ENCODE measurements around the gene C8A. TPM values are rescaled to one million over a fixed set of nuclear protein-coding genes. Genes with fewer than 3 reads are reported as not detected.

The C8A gene
- total RNA-seq, 1 donor from 2014 or later, result not detected

DNA sequence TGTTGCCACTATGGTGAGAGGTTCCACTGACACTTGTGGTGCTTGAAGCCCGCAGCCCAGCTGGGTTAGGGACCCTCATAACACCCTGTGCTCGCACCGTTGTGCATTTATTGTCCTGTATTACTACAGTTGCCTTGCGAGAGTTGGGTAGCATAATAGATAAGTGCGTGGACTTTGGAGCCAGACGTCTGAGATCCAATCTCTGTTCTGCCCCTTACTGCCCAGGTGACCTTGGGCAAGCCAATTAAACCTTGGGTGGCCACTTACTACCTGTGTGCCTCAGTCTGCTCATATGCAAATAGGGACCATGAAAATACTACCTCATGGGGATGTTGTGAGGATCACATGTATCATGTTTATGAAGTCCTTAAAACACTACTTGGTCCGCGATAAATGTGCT lies 97.9 kb downstream of the C8A start:
- DNase-seq, result no peak
- no peak for ATAC-seq
- intact Hi-C loops (cut with micrococcal nuclease), result no loop called here

DNA sequence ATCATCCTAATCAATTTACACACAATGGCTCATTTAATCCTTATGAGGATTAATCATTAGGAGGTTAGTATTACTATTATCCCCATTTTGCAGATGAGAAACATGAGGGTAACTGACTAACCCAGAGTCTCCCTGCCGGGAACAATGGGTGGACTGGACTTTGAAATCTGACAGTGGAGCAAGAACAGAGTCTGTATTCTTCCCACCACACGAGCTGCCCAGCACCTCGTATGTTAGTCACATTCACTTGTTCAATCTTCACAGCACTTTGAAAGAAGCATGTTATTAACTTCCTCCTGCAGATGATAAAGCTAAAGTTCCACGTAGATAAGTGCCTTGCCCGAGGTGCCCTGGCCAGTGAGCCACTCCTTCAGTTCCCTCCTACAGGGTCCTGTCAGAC lies 98.8 kb downstream of the C8A start:
- no peak for ATAC-seq
- DNase-seq, result no peak
- intact Hi-C loops (cut with micrococcal nuclease), result no loop called here

DNA sequence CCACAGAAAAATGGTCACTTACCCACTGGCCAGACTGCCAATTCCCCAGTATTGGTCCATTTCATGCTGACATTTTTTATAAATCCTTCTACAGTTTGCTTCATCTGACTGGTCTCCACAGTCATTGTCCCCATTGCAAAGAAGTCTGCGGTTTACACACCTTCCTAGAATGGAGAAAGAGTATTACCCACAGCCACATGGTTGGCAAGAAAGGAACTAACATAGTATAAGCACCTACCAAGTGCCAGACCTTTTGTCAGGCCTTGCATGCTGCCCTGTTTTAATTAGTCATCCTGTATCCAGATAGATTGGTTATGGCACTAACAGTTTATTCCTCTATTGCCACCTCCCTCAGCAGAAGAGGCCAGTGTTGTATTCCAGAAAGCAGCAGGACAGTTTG lies 100.1 kb downstream of the C8A start:
- ATAC-seq, result no peak
- intact Hi-C loops (cut with micrococcal nuclease), result no loop called here
- no peak for DNase-seq

DNA sequence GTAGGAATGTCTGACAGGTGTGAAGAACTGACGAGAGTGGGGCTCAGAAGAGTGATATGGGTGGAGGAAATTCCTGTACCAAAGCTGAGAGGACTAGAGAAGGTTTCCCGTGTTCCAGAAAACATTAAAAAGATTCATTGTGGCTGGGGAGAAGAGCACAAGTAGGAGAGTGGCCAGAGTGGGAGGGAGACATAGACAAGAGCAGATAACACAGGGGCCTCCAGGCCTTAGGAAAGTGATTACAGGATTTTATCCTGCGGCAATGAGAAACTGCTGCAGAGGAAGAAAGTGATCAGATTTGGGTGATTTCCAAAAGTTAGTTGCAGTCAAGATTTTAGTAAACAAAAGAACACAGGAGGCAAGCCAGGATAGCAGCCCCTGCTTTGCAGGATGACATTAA lies 103.3 kb downstream of the C8A start:
- ATAC-seq, result no peak
- no peak for DNase-seq
- intact Hi-C loops (cut with micrococcal nuclease), result no loop called here

DNA sequence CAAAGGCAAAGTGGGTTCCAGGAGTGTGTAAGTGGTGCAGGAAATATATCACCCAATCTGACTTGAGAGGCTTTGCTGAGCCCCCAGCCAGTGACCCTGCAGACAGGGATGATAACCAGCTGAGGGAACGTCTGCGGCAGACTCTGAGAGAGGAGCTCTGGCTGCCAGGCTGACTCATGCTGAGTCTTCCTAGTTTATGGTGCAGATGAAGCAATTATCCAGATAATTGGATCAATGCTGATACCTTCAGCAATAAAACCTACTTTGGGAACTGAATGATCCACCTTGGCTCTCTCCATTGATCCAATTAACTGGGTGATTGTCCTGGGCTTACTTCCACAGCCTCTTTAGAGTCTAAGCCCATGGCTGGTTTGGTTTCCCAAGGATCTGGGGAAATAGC lies 103.9 kb downstream of the C8A start:
- intact Hi-C loops (cut with micrococcal nuclease), result no loop called here

DNA sequence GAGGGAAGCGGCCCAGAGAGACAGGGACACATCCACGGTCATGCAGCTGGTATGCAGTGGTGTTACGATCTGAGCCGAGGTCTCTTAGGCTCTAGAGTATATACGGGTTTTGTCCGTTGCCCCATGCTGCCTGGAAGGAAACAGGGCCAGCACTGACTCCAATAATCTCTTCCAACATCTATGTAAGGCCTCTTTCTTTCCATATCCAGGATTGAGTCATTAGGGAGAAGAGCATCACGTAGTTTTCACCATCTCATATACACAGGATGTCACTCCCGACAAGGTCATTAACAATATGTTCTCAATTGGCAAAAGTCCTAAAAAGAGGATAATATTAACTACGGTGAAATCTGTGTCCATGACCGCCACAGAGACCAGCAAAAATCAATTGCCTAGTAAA lies 106.8 kb downstream of the C8A start:
- no peak for DNase-seq
- ATAC-seq, result no peak
- intact Hi-C loops (cut with micrococcal nuclease), result no loop called here

More for the DNA sequence above, 103.9 kb downstream of the C8A start:
- DNase-seq (no peak), ATAC-seq (no peak)

DNA sequence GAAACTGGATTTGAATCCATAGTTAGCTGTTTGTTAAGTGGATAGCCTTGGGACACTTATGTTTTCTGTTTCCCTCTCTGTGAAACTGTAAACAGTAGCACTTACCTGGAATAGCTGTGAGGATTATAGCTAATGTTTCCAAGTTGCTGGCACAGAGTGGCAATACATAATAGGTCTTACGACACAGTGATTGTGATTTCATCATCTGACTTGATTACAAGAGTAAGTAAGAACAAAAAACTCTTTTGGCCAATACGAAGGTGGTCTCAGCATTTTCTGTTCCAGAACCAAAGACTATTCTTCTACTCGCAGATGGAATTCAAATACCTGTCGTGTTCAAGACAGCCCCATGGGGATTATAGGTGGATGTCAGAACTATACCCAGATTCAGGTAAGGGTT lies 109.1 kb downstream of the C8A start:
- DNase-seq (no peak), ATAC-seq (no peak)
- intact Hi-C loops (cut with micrococcal nuclease), result no loop called here

DNA sequence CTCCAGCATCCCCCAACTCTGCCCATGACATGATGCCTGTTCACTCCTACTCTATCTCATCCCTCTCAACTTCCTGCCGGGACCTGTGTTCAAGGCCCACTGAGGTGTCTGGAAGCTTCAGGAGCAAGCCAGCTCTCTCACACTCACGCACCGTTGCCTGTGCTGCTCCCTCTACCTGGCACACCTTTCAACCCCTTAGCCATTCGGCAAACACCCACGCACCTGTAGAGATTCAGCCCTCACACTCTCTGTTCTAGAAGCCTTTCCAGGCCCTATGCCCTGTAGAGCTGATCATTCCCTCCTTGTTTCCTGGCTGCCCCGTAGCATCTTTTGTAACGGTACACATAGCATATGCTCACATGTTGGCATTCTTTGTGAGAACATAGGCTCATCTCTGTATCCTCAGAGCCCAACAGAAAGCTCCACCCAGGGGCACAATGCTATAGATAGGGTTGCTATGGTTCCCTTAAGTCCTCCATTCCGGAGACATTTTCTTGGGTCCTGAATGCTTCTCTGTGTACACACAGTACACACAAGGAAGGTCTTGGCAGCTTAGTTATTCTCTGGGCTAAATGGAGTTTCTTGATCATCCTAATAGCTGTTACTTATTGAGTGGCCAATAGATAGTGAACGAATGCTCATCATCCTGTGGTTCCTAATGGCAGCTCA lies 109.9 kb downstream of the C8A start:
- ATAC-seq (no peak), DNase-seq (no peak)
- intact Hi-C loops (cut with micrococcal nuclease), result no loop called here

DNA sequence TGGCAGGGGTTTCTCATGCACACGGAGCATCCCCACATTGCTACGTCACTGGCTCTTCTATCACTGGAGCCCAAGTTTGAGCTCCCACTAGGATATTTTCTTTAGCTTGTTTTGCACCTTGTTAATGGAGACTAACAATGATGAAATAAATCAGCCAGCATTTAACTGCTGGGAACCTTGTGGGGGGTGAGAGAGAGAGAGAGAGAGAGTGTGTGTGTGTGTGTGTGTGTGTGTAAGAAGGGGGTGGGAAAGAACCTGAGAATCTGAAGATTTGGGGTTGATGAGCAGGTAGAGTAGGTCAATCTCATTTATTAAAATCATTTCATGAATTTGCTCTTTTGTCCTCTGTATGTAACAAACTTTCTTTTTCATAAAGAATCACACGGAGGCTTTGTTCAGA lies 110.6 kb downstream of the C8A start:
- intact Hi-C loops (cut with micrococcal nuclease), result no loop called here
- DNase-seq (no peak), ATAC-seq (no peak)

DNA sequence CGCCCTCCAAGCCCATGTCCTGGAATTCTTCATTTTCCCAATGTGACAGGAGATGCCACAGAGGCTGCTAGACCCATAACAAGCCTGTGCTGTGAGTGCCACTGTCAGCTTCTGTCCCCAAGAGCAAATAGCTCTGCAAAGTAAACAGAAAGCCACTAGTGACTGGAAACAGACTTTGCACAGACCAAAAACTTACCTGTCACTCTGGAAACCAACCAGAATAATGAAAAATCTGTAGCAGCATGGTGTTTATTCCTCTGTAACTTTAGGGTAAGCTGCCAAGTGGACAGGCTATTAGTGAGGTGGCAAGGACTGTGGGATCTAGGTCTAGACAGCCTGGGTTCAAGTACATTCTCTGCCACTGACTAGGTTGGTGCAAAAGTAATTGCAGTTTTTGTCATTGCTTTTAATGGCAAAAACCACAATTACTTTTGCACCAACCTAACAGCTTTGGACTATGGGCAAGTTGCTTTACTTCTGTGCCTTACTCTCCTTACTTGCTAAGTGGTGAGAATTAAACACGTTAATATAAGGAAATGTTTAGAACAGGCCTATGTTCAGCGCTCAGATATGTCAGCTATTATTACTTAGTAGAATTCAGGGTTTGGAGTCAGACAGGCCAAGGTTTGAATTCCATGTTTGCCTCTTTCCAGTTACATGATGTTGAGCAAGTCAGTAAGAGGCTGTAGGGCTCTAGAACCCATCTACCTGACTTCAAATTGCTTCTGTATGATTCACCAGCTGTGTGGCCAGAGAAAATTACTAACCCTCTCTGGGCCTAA lies 111.5 kb downstream of the C8A start, which contains the start of gene C8B:
Gene C8B (minus strand): TSS at position 100 of the 782 bp plus-strand sequence. CDS start 67 bp downstream, at position 33.
- intact Hi-C loops (cut with micrococcal nuclease), result no loop called here
- DNase-seq (no peak), ATAC-seq (no peak)

DNA sequence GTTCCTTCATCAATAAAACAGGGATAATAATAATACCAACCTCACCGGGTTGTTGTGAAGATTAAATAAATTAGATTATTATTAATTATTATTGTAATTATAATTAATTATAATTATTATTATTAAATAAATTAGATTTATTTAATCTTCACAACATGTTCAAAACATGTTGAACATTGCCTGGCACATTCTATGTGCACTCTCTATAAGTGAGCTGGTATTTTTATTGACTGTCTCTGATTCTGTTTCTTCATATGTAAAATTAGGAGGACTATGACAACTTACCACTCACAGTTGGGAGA lies 112.1 kb downstream of the C8A start:
- no peak for DNase-seq
- ATAC-seq, result no peak
- intact Hi-C loops (cut with micrococcal nuclease), result no loop called here

DNA sequence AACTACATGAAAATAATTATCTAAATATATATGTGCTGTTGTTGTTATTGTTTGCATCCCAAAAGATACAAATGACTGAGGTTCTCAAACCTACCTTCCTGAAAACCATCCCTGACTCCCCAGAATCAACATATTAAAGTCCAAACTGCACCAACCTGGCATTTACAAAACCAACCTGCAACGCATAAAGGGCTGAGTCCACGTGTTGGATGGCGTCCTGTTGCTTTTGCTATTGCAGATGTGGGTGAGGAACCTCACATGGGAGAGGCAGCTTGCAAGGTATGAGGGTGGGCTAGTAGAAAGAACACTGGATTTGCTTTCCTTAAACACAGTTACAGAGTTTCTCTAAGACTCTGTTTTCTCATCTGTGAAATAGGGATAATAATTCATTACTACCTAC lies 112.8 kb downstream of the C8A start:
- intact Hi-C loops (cut with micrococcal nuclease), result no loop called here
- DNase-seq (no peak), ATAC-seq (no peak)

Other genes starting within 250 kb of the C8A start
- gene PRKAA2, start 209.5 kb upstream of the C8A start, total RNA-seq, result 88.0 TPM
- gene FYB2, start 35.4 kb upstream of the C8A start, total RNA-seq, result 15.2 TPM
- gene C8B, start 111.2 kb downstream of the C8A start, total RNA-seq, result not detected

Measured in left ventricle myocardium superior (tissue), 1 donor.